ENCODE results near the gene PAPPA2. TPM values are rescaled to one million over a fixed set of nuclear protein-coding genes. Genes with fewer than 3 reads are reported as not detected.

The PAPPA2 gene
- total and polyA plus RNA-seq, 2 of the 8 experiments (the other 6 are each of a cell fraction or from before 2014, with no cell fraction given) = 0.08 to 0.88 TPM

DNA sequence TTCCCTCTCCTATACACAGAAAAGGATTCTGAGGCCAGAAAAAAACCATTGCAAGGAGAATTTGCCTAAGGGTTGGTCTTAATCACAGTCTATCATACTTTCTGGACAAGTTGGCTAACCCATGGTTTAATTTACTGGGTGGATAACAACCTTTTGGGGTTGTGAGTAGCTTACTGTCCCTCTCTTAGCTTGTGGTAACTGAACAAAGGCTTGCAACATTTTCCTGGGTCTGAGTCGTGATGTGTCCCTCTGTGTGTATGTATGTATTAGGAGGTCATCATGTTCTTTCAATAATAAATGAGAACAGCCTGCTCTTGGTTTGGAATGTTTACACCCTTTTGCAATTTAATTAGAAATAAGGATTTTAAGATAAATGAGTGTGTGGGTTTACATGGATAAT lies 36.7 kb downstream of the PAPPA2 start (continued):
- TF ChIP-seq FOSL1 (IDR thresholded peaks at IDR 0.05; ENCODE audit: insufficient read depth, low read depth, low read length) (no peak), BRCA1 (IDR thresholded peaks at IDR 0.05; ENCODE audit: low read depth, low read length) (no peak), EGR1 (IDR thresholded peaks at IDR 0.05; ENCODE audit: borderline replicate concordance, low read depth, low read length) (no peak)
